GM19397 (cell line): ENCODE data around the gene CPE.

ENCODE experiments used
- ATAC-seq: cut with Tn5 transposase; IDR thresholded peaks from one replicate; pipeline ENCODE4 v1.9.1; 2021; ENCODE audit warnings: mild to moderate bottlenecking, moderate library complexity; ENCODE audit not compliant: unreplicated experiment

CPE gene

GRCh38 chr4:165364452-165365080 lies 14.2 kb upstream of the CPE start:
- ATAC-seq, result no peak

GRCh38 chr4:165367040-165367439 lies 11.8 kb upstream of the CPE start:
- ATAC-seq, result no peak

GRCh38 chr4:165368114-165368513 lies 10.7 kb upstream of the CPE start:
- ATAC-seq, result no peak

GRCh38 chr4:165368567-165368966 lies 10.2 kb upstream of the CPE start:
- no peak for ATAC-seq

GRCh38 chr4:165369522-165369921 lies 9.3 kb upstream of the CPE start:
- no peak for ATAC-seq

- ATAC-seq, result no peak
These were observed 8.3 kb upstream of the CPE start for GRCh38 chr4:165370530-165370929.

GRCh38 chr4:165375465-165375864 lies 3.3 kb upstream of the CPE start:
- ATAC-seq, result no peak

GRCh38 chr4:165378398-165378744 lies 437 bp upstream of the CPE start:
- ATAC-seq, result no peak

- no peak for ATAC-seq
These were observed 863 bp downstream of the CPE start for GRCh38 chr4:165379678-165380064.

- no peak for ATAC-seq
These were observed 2.0 kb downstream of the CPE start for GRCh38 chr4:165380805-165381204.

- ATAC-seq, result no peak
These were observed 3.1 kb downstream of the CPE start for GRCh38 chr4:165381821-165382373.

- no peak for ATAC-seq
These were observed 3.8 kb downstream of the CPE start for GRCh38 chr4:165382640-165383039.

GRCh38 chr4:165383591-165384073 lies 4.8 kb downstream of the CPE start:
- ATAC-seq, result no peak

- no peak for ATAC-seq
These were observed 5.4 kb downstream of the CPE start for GRCh38 chr4:165384186-165384585.

- ATAC-seq, result no peak
These were observed 5.8 kb downstream of the CPE start for GRCh38 chr4:165384598-165384997.

GRCh38 chr4:165385126-165385525 lies 6.3 kb downstream of the CPE start:
- no peak for ATAC-seq

GRCh38 chr4:165386328-165386727 lies 7.5 kb downstream of the CPE start:
- no peak for ATAC-seq

GRCh38 chr4:165388756-165389155 lies 9.9 kb downstream of the CPE start:
- ATAC-seq, result no peak

- ATAC-seq, result no peak
These were observed 14.2 kb downstream of the CPE start for GRCh38 chr4:165393051-165393450.

GRCh38 chr4:165393704-165394103 lies 14.9 kb downstream of the CPE start:
- no peak for ATAC-seq

- no peak for ATAC-seq
These were observed 15.5 kb downstream of the CPE start for GRCh38 chr4:165394275-165394674.

- ATAC-seq, result no peak
These were observed 19.8 kb downstream of the CPE start for GRCh38 chr4:165398570-165398969.

GRCh38 chr4:165402375-165402774 lies 23.6 kb downstream of the CPE start:
- no peak for ATAC-seq
